IPS-20b (cell line): Measurements from ENCODE around the gene COX8C.

Experiments
- H3K27ac ChIP-seq: one replicate; pipeline ENCODE4 v1.5.1; 2013; ENCODE audit warnings: low read length
- H3K27me3 ChIP-seq: 2 replicates; pipeline ENCODE4 v1.6.1; 2013; ENCODE audit warnings: mild to moderate bottlenecking, low read length, inconsistent platforms; ENCODE audit not compliant: insufficient read depth
- H3K36me3 ChIP-seq: 2 replicates; pipeline ENCODE4 v1.6.1; 2013; ENCODE audit warnings: low read depth, mild to moderate bottlenecking, inconsistent platforms, low read length, moderate library complexity; ENCODE audit not compliant: insufficient read depth
- H3K4me1 ChIP-seq: 2 replicates; pipeline ENCODE4 v1.6.1; 2013; ENCODE audit warnings: mild to moderate bottlenecking, control low read depth, inconsistent platforms, low read length, moderate library complexity; ENCODE audit not compliant: insufficient read depth
- H3K4me3 ChIP-seq: 2 replicates; pipeline ENCODE4 v1.5.1; 2013; ENCODE audit warnings: mild to moderate bottlenecking, low read length, inconsistent platforms
- H3K9ac ChIP-seq: 2 replicates; pipeline ENCODE4 v1.6.1; 2013; ENCODE audit warnings: low read depth, mild to moderate bottlenecking, inconsistent platforms, low read length, moderate library complexity
- H3K9me3 ChIP-seq: 2 replicates; pipeline ENCODE4 v1.6.1; 2013; ENCODE audit warnings: mild to moderate bottlenecking, low read depth, low read length, inconsistent platforms; ENCODE audit not compliant: insufficient read depth

Gene COX8C

GRCh38 chr14:93309427-93309966, 37.5 kb upstream of the COX8C start:
- H3K9ac ChIP-seq, result no peak overlapping the region
- no peaks in the 10 kb centered on the region for H3K27me3 ChIP-seq
- H3K27ac ChIP-seq, result no peak overlapping the region
- no peaks in the 10 kb centered on the region for H3K9me3 ChIP-seq
- H3K4me3 ChIP-seq, result no peak overlapping the region
- H3K4me1 ChIP-seq, result no peaks in the 10 kb centered on the region
- no peaks in the 10 kb centered on the region for H3K36me3 ChIP-seq

- H3K4me3 ChIP-seq, result no peak overlapping the region
- H3K9me3 ChIP-seq, result no peaks in the 10 kb centered on the region
- H3K27ac ChIP-seq, result no peak overlapping the region
These were observed 35.9 kb upstream of the COX8C start for GRCh38 chr14:93311082-93311481.

GRCh38 chr14:93315575-93315974, 31.4 kb upstream of the COX8C start:
- H3K9ac ChIP-seq, result no peak overlapping the region
- H3K36me3 ChIP-seq, result no peaks in the 10 kb centered on the region
- H3K9me3 ChIP-seq, result no peaks in the 10 kb centered on the region
- H3K4me3 ChIP-seq, result no peak overlapping the region
- no peaks in the 10 kb centered on the region for H3K27me3 ChIP-seq
- peaks cover 14% of the 10 kb centered on the region for H3K4me1 ChIP-seq
- no peak overlapping the region for H3K27ac ChIP-seq

More at GRCh38 chr14:93311082-93311481, 35.9 kb upstream of the COX8C start:
- no peaks in the 10 kb centered on the region for H3K4me1 ChIP-seq
- no peaks in the 10 kb centered on the region for H3K36me3 ChIP-seq
- H3K9ac ChIP-seq, result no peak overlapping the region
- no peaks in the 10 kb centered on the region for H3K27me3 ChIP-seq

GRCh38 chr14:93316716-93317115, 30.3 kb upstream of the COX8C start:
- no peaks in the 10 kb centered on the region for H3K9me3 ChIP-seq
- H3K27me3 ChIP-seq, result no peaks in the 10 kb centered on the region
- H3K4me1 ChIP-seq, result peaks cover 14% of the 10 kb centered on the region
- no peak overlapping the region for H3K27ac ChIP-seq
- H3K9ac ChIP-seq, result no peak overlapping the region
- H3K36me3 ChIP-seq, result no peaks in the 10 kb centered on the region
- H3K4me3 ChIP-seq, result no peak overlapping the region

GRCh38 chr14:93317210-93317874, 29.6 kb upstream of the COX8C start:
- Histone ChIP-seq H3K9me3 (no peaks in the 10 kb centered on the region), H3K27ac (no peak overlapping the region), H3K4me1 (peaks cover 14% of the 10 kb centered on the region), H3K36me3 (no peaks in the 10 kb centered on the region), H3K9ac (no peak overlapping the region), H3K27me3 (no peaks in the 10 kb centered on the region), H3K4me3 (no peak overlapping the region)

- H3K36me3 ChIP-seq, result no peaks in the 10 kb centered on the region
- H3K9ac ChIP-seq, result peak overlapping the region; percentile 4; the same call in 1 of the 2 replicates
- no peaks in the 10 kb centered on the region for H3K27me3 ChIP-seq
- peaks cover 14% of the 10 kb centered on the region for H3K4me1 ChIP-seq
- no peak overlapping the region for H3K4me3 ChIP-seq
- H3K27ac ChIP-seq, result no peak overlapping the region
- no peaks in the 10 kb centered on the region for H3K9me3 ChIP-seq
These were observed 28.8 kb upstream of the COX8C start for GRCh38 chr14:93317875-93318807.

GRCh38 chr14:93318927-93319326, 28.1 kb upstream of the COX8C start:
- H3K4me1 ChIP-seq, result peaks cover 14% of the 10 kb centered on the region
- H3K27me3 ChIP-seq, result no peaks in the 10 kb centered on the region
- no peaks in the 10 kb centered on the region for H3K36me3 ChIP-seq
- no peaks in the 10 kb centered on the region for H3K9me3 ChIP-seq
- H3K4me3 ChIP-seq, result no peak overlapping the region
- no peak overlapping the region for H3K27ac ChIP-seq
- peak overlapping the region; percentile 4; the same call in 1 of the 2 replicates for H3K9ac ChIP-seq

- Histone ChIP-seq H3K27me3 (no peaks in the 10 kb centered on the region), H3K9ac (no peak overlapping the region), H3K9me3 (no peaks in the 10 kb centered on the region), H3K36me3 (no peaks in the 10 kb centered on the region), H3K4me3 (no peak overlapping the region), H3K4me1 (peaks cover 14% of the 10 kb centered on the region), H3K27ac (no peak overlapping the region)
These were observed 27.5 kb upstream of the COX8C start for GRCh38 chr14:93319494-93319893.

GRCh38 chr14:93319958-93320357, 27.0 kb upstream of the COX8C start:
- Histone ChIP-seq H3K9ac (no peak overlapping the region), H3K36me3 (no peaks in the 10 kb centered on the region), H3K27ac (no peak overlapping the region), H3K4me1 (peaks cover 14% of the 10 kb centered on the region), H3K4me3 (no peak overlapping the region), H3K9me3 (no peaks in the 10 kb centered on the region), H3K27me3 (no peaks in the 10 kb centered on the region)

- Histone ChIP-seq H3K27me3 (no peaks in the 10 kb centered on the region), H3K36me3 (no peaks in the 10 kb centered on the region), H3K4me1 (peaks cover 14% of the 10 kb centered on the region), H3K9ac (no peak overlapping the region), H3K4me3 (no peak overlapping the region), H3K9me3 (no peaks in the 10 kb centered on the region), H3K27ac (no peak overlapping the region)
These were observed 26.5 kb upstream of the COX8C start for GRCh38 chr14:93320489-93320888.

- H3K27ac ChIP-seq, result no peak overlapping the region
- H3K4me3 ChIP-seq, result no peak overlapping the region
- no peaks in the 10 kb centered on the region for H3K9me3 ChIP-seq
- H3K27me3 ChIP-seq, result no peaks in the 10 kb centered on the region
- no peak overlapping the region for H3K9ac ChIP-seq
- peaks cover 12% of the 10 kb centered on the region for H3K4me1 ChIP-seq
- no peaks in the 10 kb centered on the region for H3K36me3 ChIP-seq
These were observed 23.9 kb upstream of the COX8C start for GRCh38 chr14:93322929-93323599.
